Thyroid gland (tissue), 4 donors: ENCODE results near the gene ANKLE1. TPM values are rescaled to one million over a fixed set of nuclear protein-coding genes. Genes with fewer than 3 reads are reported as not detected.

Experiments used
- DNase-seq, 2 donors: peaks; one replicate each; pipeline ENCODE4 v3.0.0-alpha.2; 2019
- H3K27ac ChIP-seq, 3 donors: fragments of 200-600 bp; sonication (generic); 1 replicate in 2 of 3; 2 replicates in 1 of 3; pipeline ENCODE4 v1.5.1; 2016 to 2019; ENCODE audit warnings: mild to moderate bottlenecking in 1 of 3, moderate library complexity in 1 of 3
- H3K27me3 ChIP-seq: fragments of 200-600 bp; sonication (generic); one replicate; pipeline ENCODE4 v1.5.1; 2019
- H3K36me3 ChIP-seq, 2 donors: fragments of 200-600 bp; sonication (generic); one replicate each; pipeline ENCODE4 v1.5.1; 2016 to 2019
- H3K4me1 ChIP-seq, 2 donors: fragments of 200-600 bp; sonication (generic); one replicate each; pipeline ENCODE4 v1.5.1; 2017 to 2019
- H3K4me3 ChIP-seq, 3 donors: fragments of 200-600 bp; sonication (generic); replicated peaks in 1 of 3; 1 replicate in 2 of 3; 2 replicates in 1 of 3; pipeline ENCODE4 v1.5.1; 2016; ENCODE audit warnings: mild to moderate bottlenecking in 1 of 3
- H3K9me3 ChIP-seq: fragments of 200-600 bp; sonication (generic); one replicate; pipeline ENCODE4 v1.5.1; 2017
- POLR2A ChIP-seq, 2 donors: fragments of 450-650 bp; IDR thresholded peaks; one replicate each; pipeline ENCODE4 v1.6.1; 2017; ENCODE audit warnings: antibody characterized with exemption in 2 of 2, mild to moderate bottlenecking in 2 of 2, moderate library complexity in 1 of 2
- WGBS, 2 donors: methylation state at CpG; one replicate each; pipeline ENCODE4 v1.1.5; 2017; 5-methylcytosine and 5-hydroxymethylcytosine counted together
- intact Hi-C: fragments of 100-400 bp; cut with DNase I; formaldehyde crosslinking; loops from one replicate; pipeline ENCODE4 v1.15.1; 2023
- total RNA-seq, 4 donors: library from RNA; depleted of rRNA; stranded (reverse); fragments of >200 nt; gene quantifications; one replicate each; pipeline ENCODE4 v1.2.3, GENCODE V29; 2016
- TF ChIP-seq, protein P1 (sequence below), 6 experiments: fragments of 200-600 bp in 3 of 6; fragments of 450-650 bp in 3 of 6; sonication (generic) in 3 of 6; IDR thresholded peaks; one replicate each; pipeline ENCODE4 v1.5.1; 2016 to 2019; ENCODE audit warnings: antibody characterized with exemption in 6 of 6, mild to moderate bottlenecking in 2 of 6, inconsistent platforms in 1 of 6, moderate library complexity in 1 of 6

ANKLE1 gene
- total RNA-seq, 4 donors from 2014 or later, result 0.11 to 0.40 (median 0.27) TPM

DNA sequence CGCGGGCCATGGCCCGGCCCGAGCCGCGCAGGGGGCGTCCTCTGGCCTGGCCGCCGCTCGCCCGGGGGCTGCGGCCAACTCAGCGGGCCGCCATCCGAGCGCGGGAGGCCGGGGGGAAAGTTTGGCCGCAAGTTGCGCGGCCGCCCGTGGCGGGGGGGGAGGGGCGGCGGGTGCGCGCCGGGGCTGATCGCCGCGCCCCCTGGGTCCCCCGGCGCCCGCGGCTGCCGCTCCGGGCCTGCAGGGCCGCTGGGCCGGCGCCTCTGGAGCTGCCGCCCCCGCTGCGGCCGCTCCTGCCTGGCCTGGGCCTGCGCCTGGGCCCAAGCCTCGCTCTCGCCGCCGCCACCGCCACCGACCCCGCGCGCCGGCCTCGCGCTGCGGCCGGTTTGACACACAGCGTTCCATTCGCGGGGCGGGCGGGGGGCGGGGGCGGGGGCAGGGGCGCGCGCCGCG, 36.1 kb upstream of the ANKLE1 start, which contains the start of gene NR2F6:
TSS of gene NR2F6 (minus strand) at position 385 of the 450 bp plus-strand sequence. CDS start 699 bp downstream, outside the sequence.
- H3K9me3 ChIP-seq, result no peaks in the 10 kb centered on the region
- peak within 1 kb of the TSS; percentile 74 to 86 (median 85) for H3K27ac ChIP-seq
- H3K4me1 ChIP-seq, result peaks cover 35 to 36% of the 10 kb centered on the region in 2 donors
- no peaks in the 10 kb centered on the region for H3K36me3 ChIP-seq
- intact Hi-C loops, result no loop called here
- no peak for DNase-seq
- TF ChIP-seq POLR2A (IDR thresholded peaks at IDR 0.05), result peak in 1 of 2 donors; percentile 71
- TF ChIP-seq, protein P1, sequence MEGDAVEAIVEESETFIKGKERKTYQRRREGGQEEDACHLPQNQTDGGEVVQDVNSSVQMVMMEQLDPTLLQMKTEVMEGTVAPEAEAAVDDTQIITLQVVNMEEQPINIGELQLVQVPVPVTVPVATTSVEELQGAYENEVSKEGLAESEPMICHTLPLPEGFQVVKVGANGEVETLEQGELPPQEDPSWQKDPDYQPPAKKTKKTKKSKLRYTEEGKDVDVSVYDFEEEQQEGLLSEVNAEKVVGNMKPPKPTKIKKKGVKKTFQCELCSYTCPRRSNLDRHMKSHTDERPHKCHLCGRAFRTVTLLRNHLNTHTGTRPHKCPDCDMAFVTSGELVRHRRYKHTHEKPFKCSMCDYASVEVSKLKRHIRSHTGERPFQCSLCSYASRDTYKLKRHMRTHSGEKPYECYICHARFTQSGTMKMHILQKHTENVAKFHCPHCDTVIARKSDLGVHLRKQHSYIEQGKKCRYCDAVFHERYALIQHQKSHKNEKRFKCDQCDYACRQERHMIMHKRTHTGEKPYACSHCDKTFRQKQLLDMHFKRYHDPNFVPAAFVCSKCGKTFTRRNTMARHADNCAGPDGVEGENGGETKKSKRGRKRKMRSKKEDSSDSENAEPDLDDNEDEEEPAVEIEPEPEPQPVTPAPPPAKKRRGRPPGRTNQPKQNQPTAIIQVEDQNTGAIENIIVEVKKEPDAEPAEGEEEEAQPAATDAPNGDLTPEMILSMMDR (IDR thresholded peaks at IDR 0.05), result no peak
- WGBS, 2 donors, result 2% methylated on average over 9 of the region's 72 CpGs; no CpG with 5 or more reads in 1 of the 2 donors
- H3K4me3 ChIP-seq, result peak within 1 kb of the TSS; percentile 55 to 93 (median 84)
- no peaks in the 10 kb centered on the region for H3K27me3 ChIP-seq

DNA sequence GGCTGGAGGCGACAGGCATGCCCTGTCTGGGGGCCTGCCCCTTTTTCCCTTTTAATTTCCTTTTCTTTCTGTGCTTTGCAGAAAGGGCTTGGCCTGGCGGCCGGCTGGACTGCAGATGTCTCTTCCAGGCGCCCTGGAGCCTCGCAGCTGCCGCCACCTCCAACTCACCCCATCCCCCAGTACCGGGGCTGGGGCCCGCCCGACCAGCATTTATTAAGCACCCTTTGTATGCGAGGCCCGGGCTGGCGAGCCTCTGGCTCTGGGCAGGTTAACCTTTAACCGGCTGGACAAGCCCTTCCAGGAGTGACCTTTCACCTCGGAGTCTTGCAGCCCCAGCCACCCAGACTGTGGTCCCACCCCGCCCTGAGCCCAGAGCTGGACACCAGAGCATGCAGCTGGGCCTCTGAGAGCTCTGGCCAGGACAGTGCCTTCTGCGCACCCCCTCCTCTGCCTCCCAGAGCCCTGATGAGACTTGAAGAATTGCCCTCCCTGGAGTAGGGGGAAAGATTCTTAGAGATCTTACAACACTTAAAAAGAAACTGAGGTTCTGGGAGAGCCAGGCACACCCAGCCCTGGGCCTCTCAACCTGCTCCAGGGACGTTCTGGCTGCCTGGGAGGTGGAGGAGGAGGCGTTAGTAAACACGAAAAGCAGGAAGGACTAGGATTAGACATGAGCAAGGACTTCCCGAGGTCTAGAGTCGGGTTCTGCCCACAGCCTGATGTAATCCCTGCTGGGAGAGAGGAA, 34.8 kb upstream of the ANKLE1 start:
- TF ChIP-seq POLR2A (IDR thresholded peaks at IDR 0.05), result no peak
- TF ChIP-seq, protein P1 (IDR thresholded peaks at IDR 0.05), result no peak
- H3K4me3 ChIP-seq, result peak overlapping the region in 2 of 3 donors; percentile 49 to 55
- intact Hi-C loops, result no loop called here
- no peaks in the 10 kb centered on the region for H3K36me3 ChIP-seq
- DNase-seq, result peak; percentile 29 to 37
- H3K9me3 ChIP-seq, result no peaks in the 10 kb centered on the region
- no peaks in the 10 kb centered on the region for H3K27me3 ChIP-seq
- peaks cover 29% of the 10 kb centered on the region in 2 donors for H3K4me1 ChIP-seq
- whole genome bisulfite sequencing, 2 donors, result 29 to 36% methylated on average over 12 to 16 of the region's 21 CpGs
- peak overlapping the region; percentile 59 to 82 (median 62) for H3K27ac ChIP-seq

DNA sequence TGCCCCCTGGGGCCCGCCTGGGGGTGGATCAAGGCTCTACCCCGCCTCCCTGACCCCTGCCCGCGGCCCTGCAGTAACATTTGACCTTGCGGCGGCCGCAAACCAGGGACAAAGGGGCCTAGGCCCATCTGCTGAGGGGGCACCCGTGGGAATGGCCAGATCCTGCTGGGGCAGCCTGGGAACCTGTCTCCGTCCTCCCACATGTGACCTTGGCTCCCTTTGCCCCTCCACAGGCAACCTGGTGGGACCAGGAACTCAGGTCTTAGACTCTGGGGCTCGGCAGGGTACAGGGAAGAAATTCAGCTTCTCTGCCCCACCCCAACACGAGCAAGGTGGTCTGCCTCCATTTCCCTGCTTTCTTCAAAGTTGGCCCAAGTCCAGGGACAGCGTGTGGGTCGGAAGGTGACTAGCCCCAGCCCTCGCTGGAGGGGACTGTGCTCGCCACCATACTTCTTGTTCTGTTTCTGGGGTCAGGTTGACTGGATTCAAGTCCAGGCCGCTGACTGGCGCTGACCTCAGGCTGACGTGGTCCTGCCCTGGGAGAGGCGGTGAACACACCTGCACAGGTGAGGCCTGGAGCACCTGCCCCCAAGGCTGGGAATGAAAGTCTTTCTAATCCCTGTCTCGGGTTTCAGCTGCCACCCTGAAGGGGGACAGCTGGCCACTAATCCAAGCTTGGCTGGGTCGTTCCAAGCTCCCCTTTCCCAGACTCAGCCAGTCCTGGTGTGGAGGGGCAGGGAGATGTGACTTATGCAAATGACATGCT, 33.5 kb upstream of the ANKLE1 start:
- intact Hi-C loops, result no loop called here
- TF ChIP-seq, protein P1 (IDR thresholded peaks at IDR 0.05), result no peak
- no peak for TF ChIP-seq POLR2A (IDR thresholded peaks at IDR 0.05)

DNA sequence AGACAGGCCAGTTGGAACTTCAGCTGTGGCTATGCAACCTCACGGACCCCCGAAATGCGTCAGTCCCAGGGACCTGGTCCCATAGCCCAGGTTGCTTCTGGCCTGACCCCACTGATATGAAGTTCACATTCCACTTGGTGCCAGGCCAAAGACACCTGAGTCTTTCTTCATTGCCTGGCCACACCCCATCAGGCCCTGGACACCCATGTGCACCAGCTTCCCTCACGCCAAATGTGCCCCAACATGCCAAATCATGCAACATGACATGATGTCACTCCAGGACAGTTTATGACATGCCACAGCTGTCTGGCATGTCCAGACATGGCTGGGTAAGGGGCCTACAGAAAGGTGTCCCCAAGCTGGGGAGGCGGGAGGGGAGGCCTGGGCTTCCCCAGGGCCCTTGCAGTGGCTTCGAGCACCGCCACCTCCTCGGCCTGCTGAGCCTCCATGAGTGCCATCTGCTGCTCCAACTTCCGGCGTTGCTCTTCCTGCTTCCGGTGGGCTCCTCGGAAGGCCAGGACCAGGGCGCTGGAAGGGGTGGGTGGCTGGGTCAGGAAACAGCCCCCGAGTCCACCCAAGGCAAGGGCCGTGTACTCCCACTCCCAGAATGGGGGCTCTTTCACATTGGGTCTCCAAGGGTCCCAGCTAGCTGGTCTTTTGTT, 31.7 kb upstream of the ANKLE1 start:
- no peak for DNase-seq
- Histone ChIP-seq H3K27me3 (no peaks in the 10 kb centered on the region), H3K4me1 (peaks cover 9 to 10% of the 10 kb centered on the region in 2 donors), H3K27ac (no peak overlapping the region), H3K36me3 (no peaks in the 10 kb centered on the region), H3K9me3 (no peaks in the 10 kb centered on the region), H3K4me3 (no peak overlapping the region)
- WGBS, 2 donors, result 89 to 90% methylated on average over 14 to 15 of the region's 15 CpGs
- TF ChIP-seq, protein P1 (IDR thresholded peaks at IDR 0.05), result no peak
- no peak for TF ChIP-seq POLR2A (IDR thresholded peaks at IDR 0.05)
- intact Hi-C loops, result no loop called here

More for the DNA sequence above, 33.5 kb upstream of the ANKLE1 start:
- Histone ChIP-seq H3K4me1 (peaks cover 15% of the 10 kb centered on the region in 2 donors), H3K9me3 (no peaks in the 10 kb centered on the region), H3K36me3 (no peaks in the 10 kb centered on the region), H3K27me3 (no peaks in the 10 kb centered on the region), H3K4me3 (no peak overlapping the region), H3K27ac (no peak overlapping the region)
- 64 to 71% methylated on average over 16 to 17 of the region's 21 CpGs for WGBS, 2 donors
- no peak for DNase-seq
